ENCODE measurements around the gene GSC. TPM values are rescaled to one million over a fixed set of nuclear protein-coding genes. Genes with fewer than 3 reads are reported as not detected.

GSC gene
- total and polyA plus RNA-seq, 10 of the 15 experiments (the other 5 are each of a cell fraction or from before 2014, with no cell fraction given): not detected

DNA sequence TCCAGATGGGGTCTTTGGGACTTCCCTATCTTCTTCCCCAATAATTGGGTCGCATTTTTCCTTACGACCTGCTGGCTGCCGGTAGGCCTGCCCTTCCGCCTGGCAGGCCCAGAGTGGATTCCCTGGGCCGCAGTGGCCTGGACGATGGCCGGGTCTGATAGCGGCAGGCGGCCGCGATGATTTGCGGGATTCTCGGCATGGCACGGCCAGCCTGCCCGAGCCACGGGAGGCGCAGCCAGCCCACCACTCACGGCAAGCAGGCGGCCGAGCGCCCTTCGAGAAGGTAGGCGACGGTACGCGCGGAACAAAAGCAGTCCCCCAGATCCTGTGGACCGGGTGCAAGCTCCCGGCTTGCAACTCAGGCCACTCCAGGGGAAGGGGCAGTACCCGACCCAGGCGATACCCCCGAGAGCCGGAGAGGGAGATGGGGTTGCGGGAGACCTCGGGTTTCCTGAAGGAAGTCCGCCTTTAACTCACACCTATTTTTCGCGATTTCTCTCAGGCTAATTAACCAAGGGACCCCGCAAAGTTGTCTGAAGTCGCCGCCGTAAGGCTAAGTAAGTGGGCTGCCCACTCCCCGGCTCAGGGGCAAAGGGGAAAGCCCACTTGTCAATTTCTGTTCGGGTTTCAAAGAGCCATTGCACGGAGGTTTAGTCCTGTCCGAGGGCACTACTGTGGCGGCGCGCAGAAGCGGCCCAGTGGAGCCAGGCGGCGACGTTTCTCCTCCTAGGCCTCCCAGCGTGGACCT, 1.4 kb upstream of the GSC start (continued):
- TF ChIP-seq, protein P1, sequence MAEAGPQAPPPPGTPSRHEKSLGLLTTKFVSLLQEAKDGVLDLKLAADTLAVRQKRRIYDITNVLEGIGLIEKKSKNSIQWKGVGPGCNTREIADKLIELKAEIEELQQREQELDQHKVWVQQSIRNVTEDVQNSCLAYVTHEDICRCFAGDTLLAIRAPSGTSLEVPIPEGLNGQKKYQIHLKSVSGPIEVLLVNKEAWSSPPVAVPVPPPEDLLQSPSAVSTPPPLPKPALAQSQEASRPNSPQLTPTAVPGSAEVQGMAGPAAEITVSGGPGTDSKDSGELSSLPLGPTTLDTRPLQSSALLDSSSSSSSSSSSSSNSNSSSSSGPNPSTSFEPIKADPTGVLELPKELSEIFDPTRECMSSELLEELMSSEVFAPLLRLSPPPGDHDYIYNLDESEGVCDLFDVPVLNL (IDR thresholded peaks at IDR 0.05; ENCODE audit: low read depth, low read length): no peak
- TF ChIP-seq IKZF1 (conservative IDR thresholded peaks at IDR 0.05): no peak
- no peak for TF ChIP-seq KLF5 (IDR thresholded peaks at IDR 0.05; ENCODE audit: partially characterized antibody)
- no peak for TF ChIP-seq MEF2A (IDR thresholded peaks at IDR 0.05; ENCODE audit: insufficient read depth, low read depth, low read length)
- TF ChIP-seq ZSCAN29 (IDR thresholded peaks at IDR 0.05): no peak
- no peak for TF ChIP-seq EZH2 (IDR thresholded peaks at IDR 0.05; ENCODE audit: borderline replicate concordance, control insufficient read depth, low read depth, low read length)

DNA sequence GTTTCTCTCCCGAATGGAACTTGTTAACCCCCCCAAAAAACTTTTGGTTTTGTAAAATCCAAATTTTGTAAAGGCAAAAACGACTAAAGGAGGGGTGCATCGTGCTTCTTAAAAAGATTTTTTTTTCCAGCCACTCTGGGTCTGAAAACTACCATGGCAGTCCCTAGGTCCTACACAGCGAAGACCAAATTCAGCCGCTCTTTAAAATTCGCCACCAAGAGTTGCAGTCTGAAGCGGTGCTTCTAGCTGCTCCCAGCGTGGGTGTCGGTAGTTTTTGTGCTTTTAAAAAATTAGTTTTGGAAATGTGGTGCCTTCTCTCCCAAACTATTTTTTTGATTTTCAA, 873 bp upstream of the GSC start:
- ChIA-PET RAD21 (ENCODE audit: unreplicated experiment) (no interaction called here), POLR2A (no interaction called here), SMC1A (ENCODE audit: uncharacterized antibody, unreplicated experiment) (no interaction called here), CTCF (interaction anchor here (1.0 kb wide), 1 partner anchor 42 kb away, joined by 3 read pairs; no protein-coding TSS in a partner anchor)
- FAIRE-seq: no peak
- intact Hi-C loops (cut with micrococcal nuclease; ENCODE audit: unreplicated experiment): no loop called here
- Histone ChIP-seq H3K9me3 (replicated peaks; ENCODE audit: control insufficient read depth, insufficient read depth, low read length) (peaks cover 2% of the 10 kb centered on the region; the same call in 2 of the 3 replicates), H3K4me3 (no peak overlapping the region), H3K27me3 (replicated peaks in 1 of 2; ENCODE audit: control insufficient read depth in 2 of 2, insufficient read depth in 2 of 2, low read length in 1 of 2) (peaks cover 15 to 30% of the 10 kb centered on the region in 2 experiments), H3K9ac (ENCODE audit: control insufficient read depth, insufficient read depth, low read length) (no peak overlapping the region), H3K27ac (ENCODE audit: control insufficient read depth, insufficient read depth) (no peak overlapping the region), H3K36me3 (ENCODE audit: control insufficient read depth in 2 of 2, insufficient read depth in 2 of 2, low read length in 1 of 2) (no peaks in the 10 kb centered on the region), H3K4me1 (ENCODE audit: control insufficient read depth, insufficient read depth, low read length) (no peaks in the 10 kb centered on the region), H4K20me1 (ENCODE audit: control insufficient read depth, insufficient read depth) (no peaks in the 10 kb centered on the region), H3K4me2 (ENCODE audit: control insufficient read depth, insufficient read depth) (no peak overlapping the region), H2AFZ (ENCODE audit: control insufficient read depth, low read depth, low read length) (no peak overlapping the region), H3K79me2 (ENCODE audit: control insufficient read depth, insufficient read depth, low read length) (no peaks in the 10 kb centered on the region)
- no peak for ATAC-seq
- no TSS peak for BruUV-seq (replicated peaks)
- in situ Hi-C loops (cut with MboI): no loop called here
- 25% methylated on average over 9 of the region's 9 CpGs for WGBS (ENCODE audit: insufficient coverage, insufficient replicate concordance, low lambda C conversion rate, missing lambda C conversion rate)
- DNase-seq (ENCODE audit: low read depth, low spot score): no peak
- TF ChIP-seq NFYB (IDR thresholded peaks at IDR 0.05; ENCODE audit: insufficient read depth, low read depth, low read length): no peak
- TF ChIP-seq CBX5 (IDR thresholded peaks at IDR 0.05; ENCODE audit: low read depth): no peak
- no peak for TF ChIP-seq SPI1 (IDR thresholded peaks at IDR 0.05; ENCODE audit: borderline replicate concordance, insufficient read depth, low read depth, low read length)
- TF ChIP-seq, protein P2, sequence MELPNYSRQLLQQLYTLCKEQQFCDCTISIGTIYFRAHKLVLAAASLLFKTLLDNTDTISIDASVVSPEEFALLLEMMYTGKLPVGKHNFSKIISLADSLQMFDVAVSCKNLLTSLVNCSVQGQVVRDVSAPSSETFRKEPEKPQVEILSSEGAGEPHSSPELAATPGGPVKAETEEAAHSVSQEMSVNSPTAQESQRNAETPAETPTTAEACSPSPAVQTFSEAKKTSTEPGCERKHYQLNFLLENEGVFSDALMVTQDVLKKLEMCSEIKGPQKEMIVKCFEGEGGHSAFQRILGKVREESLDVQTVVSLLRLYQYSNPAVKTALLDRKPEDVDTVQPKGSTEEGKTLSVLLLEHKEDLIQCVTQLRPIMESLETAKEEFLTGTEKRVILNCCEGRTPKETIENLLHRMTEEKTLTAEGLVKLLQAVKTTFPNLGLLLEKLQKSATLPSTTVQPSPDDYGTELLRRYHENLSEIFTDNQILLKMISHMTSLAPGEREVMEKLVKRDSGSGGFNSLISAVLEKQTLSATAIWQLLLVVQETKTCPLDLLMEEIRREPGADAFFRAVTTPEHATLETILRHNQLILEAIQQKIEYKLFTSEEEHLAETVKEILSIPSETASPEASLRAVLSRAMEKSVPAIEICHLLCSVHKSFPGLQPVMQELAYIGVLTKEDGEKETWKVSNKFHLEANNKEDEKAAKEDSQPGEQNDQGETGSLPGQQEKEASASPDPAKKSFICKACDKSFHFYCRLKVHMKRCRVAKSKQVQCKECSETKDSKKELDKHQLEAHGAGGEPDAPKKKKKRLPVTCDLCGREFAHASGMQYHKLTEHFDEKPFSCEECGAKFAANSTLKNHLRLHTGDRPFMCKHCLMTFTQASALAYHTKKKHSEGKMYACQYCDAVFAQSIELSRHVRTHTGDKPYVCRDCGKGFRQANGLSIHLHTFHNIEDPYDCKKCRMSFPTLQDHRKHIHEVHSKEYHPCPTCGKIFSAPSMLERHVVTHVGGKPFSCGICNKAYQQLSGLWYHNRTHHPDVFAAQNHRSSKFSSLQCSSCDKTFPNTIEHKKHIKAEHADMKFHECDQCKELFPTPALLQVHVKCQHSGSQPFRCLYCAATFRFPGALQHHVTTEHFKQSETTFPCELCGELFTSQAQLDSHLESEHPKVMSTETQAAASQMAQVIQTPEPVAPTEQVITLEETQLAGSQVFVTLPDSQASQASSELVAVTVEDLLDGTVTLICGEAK (IDR thresholded peaks at IDR 0.05; ENCODE audit: borderline replicate concordance): no peak
- TF ChIP-seq BRCA1 (IDR thresholded peaks at IDR 0.05; ENCODE audit: low read depth, low read length): no peak
- no peak for TF ChIP-seq KLF5 (IDR thresholded peaks at IDR 0.05; ENCODE audit: partially characterized antibody)
- no peak for TF ChIP-seq RFX5 (IDR thresholded peaks at IDR 0.05; ENCODE audit: low read depth, low read length)
- TF ChIP-seq ZNF217 (IDR thresholded peaks at IDR 0.05): no peak
- no peak for TF ChIP-seq EGR1 (IDR thresholded peaks at IDR 0.05; ENCODE audit: borderline replicate concordance in 1 of 2, low read depth in 2 of 2, low read length in 2 of 2)
- TF ChIP-seq POU2F2 (IDR thresholded peaks at IDR 0.05; ENCODE audit: borderline replicate concordance, low read depth, low read length): no peak
- no peak for TF ChIP-seq TBL1XR1 (IDR thresholded peaks at IDR 0.05; ENCODE audit: low read depth, low read length)
- TF ChIP-seq POLR2A (IDR thresholded peaks at IDR 0.05; ENCODE audit: low read depth, low read length): no peak
- no peak for TF ChIP-seq CBFB (IDR thresholded peaks at IDR 0.05; ENCODE audit: low read depth)
